Measurements from ENCODE around the gene TMEM147.

Gene TMEM147

GRCh38 chr19:35561436-35561835 is 16.0 kb downstream of the TMEM147 start:
- Histone ChIP-seq H3K36me3 (ENCODE audit: insufficient read depth, low read length) (no peaks in the 10 kb centered on the region), H3K27ac (ENCODE audit: low read depth, low read length, poor library complexity, severe bottlenecking) (no peak overlapping the region), H3K9me2 (ENCODE audit: low read depth, low read length) (no peaks in the 10 kb centered on the region), H3K4me2 (ENCODE audit: low read length) (no peak overlapping the region), H3K27me3 (ENCODE audit: insufficient read depth, low read length) (no peaks in the 10 kb centered on the region; the same call in none of the 2 replicates), H3K9ac (ENCODE audit: low read length) (no peak overlapping the region), H2AFZ (ENCODE audit: low read length) (no peak overlapping the region), H3K4me1 (ENCODE audit: insufficient read depth, low read length, severe bottlenecking) (peaks cover 11% of the 10 kb centered on the region), H4K20me1 (ENCODE audit: insufficient read depth, low read length) (no peaks in the 10 kb centered on the region), H3K79me2 (ENCODE audit: insufficient read depth, low read length) (no peaks in the 10 kb centered on the region), H3F3A (ENCODE audit: insufficient read depth, low read length) (no peaks in the 10 kb centered on the region), H3K9me3 (ENCODE audit: low read length) (no peaks in the 10 kb centered on the region), H3K4me3 (ENCODE audit: low read depth, low read length, poor library complexity, severe bottlenecking) (no peak overlapping the region)
- TF ChIP-seq EZH2 (IDR thresholded peaks at IDR 0.05; ENCODE audit: borderline replicate concordance, low read length) (no peak), CTCF (IDR thresholded peaks at IDR 0.05; ENCODE audit: low read length) (no peak)

GRCh38 chr19:35562336-35562735 is 16.9 kb downstream of the TMEM147 start:
- Histone ChIP-seq H3K27me3 (ENCODE audit: insufficient read depth, low read length) (no peaks in the 10 kb centered on the region; the same call in none of the 2 replicates), H4K20me1 (ENCODE audit: insufficient read depth, low read length) (no peaks in the 10 kb centered on the region), H3K9me2 (ENCODE audit: low read depth, low read length) (no peaks in the 10 kb centered on the region)

GRCh38 chr19:35562776-35563175 is 17.4 kb downstream of the TMEM147 start:
- Histone ChIP-seq H3K4me1 (ENCODE audit: insufficient read depth, low read length, severe bottlenecking) (peaks cover 11% of the 10 kb centered on the region), H2AFZ (ENCODE audit: low read length) (no peak overlapping the region), H3K9ac (ENCODE audit: low read length) (no peak overlapping the region), H3K27ac (ENCODE audit: low read depth, low read length, poor library complexity, severe bottlenecking) (no peak overlapping the region), H3K79me2 (ENCODE audit: insufficient read depth, low read length) (no peaks in the 10 kb centered on the region), H4K20me1 (ENCODE audit: insufficient read depth, low read length) (no peaks in the 10 kb centered on the region), H3K36me3 (ENCODE audit: insufficient read depth, low read length) (no peaks in the 10 kb centered on the region), H3K4me2 (ENCODE audit: low read length) (no peak overlapping the region), H3K27me3 (ENCODE audit: insufficient read depth, low read length) (no peaks in the 10 kb centered on the region; the same call in none of the 2 replicates), H3K9me3 (ENCODE audit: low read length) (no peaks in the 10 kb centered on the region), H3K4me3 (ENCODE audit: low read depth, low read length, poor library complexity, severe bottlenecking) (no peak overlapping the region), H3F3A (ENCODE audit: insufficient read depth, low read length) (no peaks in the 10 kb centered on the region), H3K9me2 (ENCODE audit: low read depth, low read length) (no peaks in the 10 kb centered on the region)
- TF ChIP-seq EZH2 (IDR thresholded peaks at IDR 0.05; ENCODE audit: borderline replicate concordance, low read length) = no peak

More at GRCh38 chr19:35562336-35562735, 16.9 kb downstream of the TMEM147 start:
- Histone ChIP-seq H3K79me2 (ENCODE audit: insufficient read depth, low read length) (no peaks in the 10 kb centered on the region), H3K27ac (ENCODE audit: low read depth, low read length, poor library complexity, severe bottlenecking) (no peak overlapping the region), H3K36me3 (ENCODE audit: insufficient read depth, low read length) (no peaks in the 10 kb centered on the region), H2AFZ (ENCODE audit: low read length) (no peak overlapping the region), H3K9me3 (ENCODE audit: low read length) (no peaks in the 10 kb centered on the region), H3K9ac (ENCODE audit: low read length) (no peak overlapping the region), H3K4me3 (ENCODE audit: low read depth, low read length, poor library complexity, severe bottlenecking) (no peak overlapping the region), H3K4me1 (ENCODE audit: insufficient read depth, low read length, severe bottlenecking) (peaks cover 11% of the 10 kb centered on the region), H3K4me2 (ENCODE audit: low read length) (no peak overlapping the region), H3F3A (ENCODE audit: insufficient read depth, low read length) (no peaks in the 10 kb centered on the region)
- no peak for TF ChIP-seq EZH2 (IDR thresholded peaks at IDR 0.05; ENCODE audit: borderline replicate concordance, low read length)
- TF ChIP-seq CTCF (IDR thresholded peaks at IDR 0.05; ENCODE audit: low read length) = no peak

- Histone ChIP-seq H2AFZ (ENCODE audit: low read length) (no peak within 1 kb of the TSS), H3K4me1 (ENCODE audit: insufficient read depth, low read length, severe bottlenecking) (peaks cover 6% of the 10 kb centered on the region), H3K79me2 (ENCODE audit: insufficient read depth, low read length) (no peaks in the 10 kb centered on the region), H3K9ac (ENCODE audit: low read length) (no peak within 1 kb of the TSS), H3K36me3 (ENCODE audit: insufficient read depth, low read length) (no peaks in the 10 kb centered on the region), H3K9me3 (ENCODE audit: low read length) (no peaks in the 10 kb centered on the region), H3K9me2 (ENCODE audit: low read depth, low read length) (no peaks in the 10 kb centered on the region), H3K4me2 (ENCODE audit: low read length) (no peak within 1 kb of the TSS), H3K4me3 (ENCODE audit: low read depth, low read length, poor library complexity, severe bottlenecking) (no peak within 1 kb of the TSS), H4K20me1 (ENCODE audit: insufficient read depth, low read length) (no peaks in the 10 kb centered on the region), H3F3A (ENCODE audit: insufficient read depth, low read length) (no peaks in the 10 kb centered on the region), H3K27me3 (ENCODE audit: insufficient read depth, low read length) (no peaks in the 10 kb centered on the region; the same call in none of the 2 replicates), H3K27ac (ENCODE audit: low read depth, low read length, poor library complexity, severe bottlenecking) (no peak within 1 kb of the TSS)
- TF ChIP-seq CTCF (IDR thresholded peaks at IDR 0.05; ENCODE audit: low read length) (no peak), EZH2 (IDR thresholded peaks at IDR 0.05; ENCODE audit: borderline replicate concordance, low read length) (no peak)
Measured at GRCh38 chr19:35563207-35563829, 17.9 kb downstream of the TMEM147 start, which contains the start of gene ATP4A. TSS of gene ATP4A (minus strand) at chr19:35563658. CDS start at chr19:35563629, 29 bp downstream.

Measured in OCI-LY1 (cell line).